SK-N-SH treated with all-trans-retinoic acid at 6 μM for 48 hours (cell line): ENCODE data around the gene PCDH9.

Experiments
- ATAC-seq: fragments of 200-7000 bp; cut with Tn5 transposase; 3 replicates; pipeline ENCODE4 v1.9.1; 2020; ENCODE audit warnings: mild to moderate bottlenecking, moderate library complexity
- ARNTL ChIP-seq: fragments of 450-650 bp; formaldehyde crosslinking; IDR thresholded peaks from 2 replicates; pipeline ENCODE4 v1.5.0; 2020; ENCODE audit warnings: low read depth, mild to moderate bottlenecking, moderate library complexity, borderline replicate concordance
- BACH2 ChIP-seq: fragments of 250-450 bp; sonication (Bioruptor Pico); IDR thresholded peaks from 2 replicates; pipeline ENCODE4 v1.9.0; 2021; ENCODE audit warnings: mild to moderate bottlenecking, borderline replicate concordance
- CREB5 ChIP-seq: fragments of 250-450 bp; sonication (Bioruptor Pico); IDR thresholded peaks from 2 replicates; pipeline ENCODE4 v1.5.1; 2020; ENCODE audit warnings: low read depth, mild to moderate bottlenecking, moderate library complexity
- CSDC2 ChIP-seq: fragments of 250-450 bp; sonication (Bioruptor Pico); IDR thresholded peaks from 2 replicates; pipeline ENCODE4 v1.5.0; 2020; ENCODE audit warnings: mild to moderate bottlenecking, moderate library complexity
- CSRNP3 ChIP-seq: fragments of 250-450 bp; sonication (Bioruptor Pico); IDR thresholded peaks from 2 replicates; pipeline ENCODE4 v1.5.1; 2021; ENCODE audit warnings: mild to moderate bottlenecking, moderate library complexity
- ESRRG ChIP-seq: fragments of 250-450 bp; sonication (Bioruptor Pico); IDR thresholded peaks from 2 replicates; pipeline ENCODE4 v1.6.1; 2021; ENCODE audit warnings: mild to moderate bottlenecking
- PATZ1 ChIP-seq: fragments of 250-450 bp; sonication (Bioruptor Pico); IDR thresholded peaks from 2 replicates; pipeline ENCODE4 v1.8.0; 2020; ENCODE audit warnings: mild to moderate bottlenecking, moderate library complexity, borderline replicate concordance
- PPARA ChIP-seq: fragments of 250-450 bp; sonication (Bioruptor Pico); IDR thresholded peaks from 2 replicates; pipeline ENCODE4 v1.5.0; 2020; ENCODE audit warnings: mild to moderate bottlenecking, borderline replicate concordance
- RARB ChIP-seq: fragments of 250-450 bp; sonication (Bioruptor Pico); IDR thresholded peaks from 2 replicates; pipeline ENCODE4 v1.8.0; 2021; ENCODE audit warnings: mild to moderate bottlenecking, moderate library complexity
- SNAI2 ChIP-seq: fragments of 250-450 bp; sonication (Bioruptor Pico); IDR thresholded peaks from 2 replicates; pipeline ENCODE4 v1.5.0; 2020; ENCODE audit warnings: mild to moderate bottlenecking, moderate library complexity
- TCF4 ChIP-seq: fragments of 250-450 bp; sonication (Bioruptor Pico); IDR thresholded peaks from 2 replicates; pipeline ENCODE4 v1.8.0; 2021; ENCODE audit warnings: mild to moderate bottlenecking, moderate library complexity, borderline replicate concordance
- TOX ChIP-seq: fragments of 250-450 bp; sonication (Bioruptor Pico); IDR thresholded peaks from 2 replicates; pipeline ENCODE4 v1.8.0; 2021; ENCODE audit warnings: mild to moderate bottlenecking, moderate library complexity, borderline replicate concordance
- TSHZ2 ChIP-seq: fragments of 250-450 bp; sonication (Bioruptor Pico); IDR thresholded peaks from 2 replicates; pipeline ENCODE4 v1.5.0; 2020; ENCODE audit warnings: mild to moderate bottlenecking, moderate library complexity
- ZC3H10 ChIP-seq: fragments of 250-450 bp; sonication (Bioruptor Pico); IDR thresholded peaks from 2 replicates; pipeline ENCODE4 v1.5.1; 2021; ENCODE audit warnings: mild to moderate bottlenecking, moderate library complexity
- ZFP3 ChIP-seq: fragments of 250-450 bp; sonication (Bioruptor Pico); IDR thresholded peaks from 2 replicates; pipeline ENCODE4 v1.5.0; 2020; ENCODE audit warnings: mild to moderate bottlenecking, moderate library complexity
- ZFP30 ChIP-seq: fragments of 450-650 bp; formaldehyde crosslinking; IDR thresholded peaks from 2 replicates; pipeline ENCODE4 v1.5.0; 2022; ENCODE audit warnings: mild to moderate bottlenecking, moderate library complexity
- ZNF565 ChIP-seq: fragments of 450-650 bp; formaldehyde crosslinking; conservative IDR thresholded peaks from 2 replicates; pipeline ENCODE4 v1.5.0; 2020; ENCODE audit warnings: low read depth, mild to moderate bottlenecking, moderate library complexity
- ZNF70 ChIP-seq: fragments of 450-650 bp; formaldehyde crosslinking; IDR thresholded peaks from 2 replicates; pipeline ENCODE4 v1.5.0; 2020; ENCODE audit warnings: mild to moderate bottlenecking, moderate library complexity
- ZNF8 ChIP-seq: fragments of 450-650 bp; formaldehyde crosslinking; IDR thresholded peaks from 2 replicates; pipeline ENCODE4 v1.5.0; 2020; ENCODE audit warnings: mild to moderate bottlenecking, moderate library complexity

PCDH9 gene

GRCh38 chr13:66343224-66343828 lies 886.8 kb downstream of the PCDH9 start:
- ATAC-seq, result no peak
- TF ChIP-seq ZC3H10 (CRISPR knock-in tag) (no peak), TSHZ2 (no peak), PATZ1 (CRISPR knock-in tag) (no peak), ZNF70 (CRISPR knock-in tag) (no peak), CSRNP3 (CRISPR knock-in tag) (no peak), SNAI2 (CRISPR knock-in tag) (no peak), TCF4 (CRISPR knock-in tag) (no peak), RARB (CRISPR knock-in tag) (no peak), ESRRG (CRISPR knock-in tag) (no peak), ZFP3 (no peak), TOX (CRISPR knock-in tag) (no peak)

GRCh38 chr13:66341635-66342377 lies 888.3 kb downstream of the PCDH9 start:
- peak; percentile 53; the same call in 2 of the 3 replicates for ATAC-seq
- TF ChIP-seq PATZ1 (CRISPR knock-in tag), result no peak

- TF ChIP-seq SNAI2 (CRISPR knock-in tag) (no peak), ZNF70 (CRISPR knock-in tag) (no peak), ZNF8 (CRISPR knock-in tag) (no peak), ZC3H10 (CRISPR knock-in tag) (no peak), ARNTL (no peak), RARB (CRISPR knock-in tag) (no peak), PATZ1 (CRISPR knock-in tag) (no peak), PPARA (CRISPR knock-in tag) (no peak), TOX (CRISPR knock-in tag) (no peak)
- peak; percentile 62 for ATAC-seq
Measured at GRCh38 chr13:66339214-66339613, 890.9 kb downstream of the PCDH9 start.

GRCh38 chr13:66338542-66338941 lies 891.6 kb downstream of the PCDH9 start:
- 0 out of 2 replicates have a peak, but pooled peaks have one; percentile 6 for TF ChIP-seq ZC3H10 (CRISPR knock-in tag)
- TF ChIP-seq TSHZ2, result no peak
- TF ChIP-seq ESRRG (CRISPR knock-in tag), result no peak
- peak; percentile 71 for TF ChIP-seq TOX (CRISPR knock-in tag)
- no peak for TF ChIP-seq CREB5 (CRISPR knock-in tag)
- TF ChIP-seq ZFP30, result no peak
- no peak for TF ChIP-seq CSDC2 (CRISPR knock-in tag)
- TF ChIP-seq RARB (CRISPR knock-in tag), result 0 out of 2 replicates have a peak, but pooled peaks have one; percentile 27
- TF ChIP-seq BACH2 (CRISPR knock-in tag), result no peak
- no peak for TF ChIP-seq ZNF70 (CRISPR knock-in tag)
- no peak for TF ChIP-seq ARNTL
- no peak for TF ChIP-seq ZNF565 (CRISPR knock-in tag)
- ATAC-seq, result peak; percentile 82
